Transverse colon (tissue), 4 donors: ENCODE results near the gene RUNX1. TPM values are rescaled to one million over a fixed set of nuclear protein-coding genes. Genes with fewer than 3 reads are reported as not detected.

Experiments used
- DNase-seq: peaks from one replicate; pipeline ENCODE4 v3.0.0-alpha.2; 2019
- H3K27ac ChIP-seq, 4 donors: fragments of 200-600 bp; sonication (generic); 2 replicates each; pipeline ENCODE4 v1.5.1; 2016 to 2018; ENCODE audit warnings: inconsistent platforms in 4 of 4
- H3K27me3 ChIP-seq: fragments of 200-600 bp; sonication (generic); 2 replicates; pipeline ENCODE4 v1.5.1; 2017; ENCODE audit warnings: inconsistent platforms
- H3K36me3 ChIP-seq, 4 donors: fragments of 200-600 bp; sonication (generic); 2 replicates each; pipeline ENCODE4 v1.5.1; 2017 to 2019; ENCODE audit warnings: inconsistent platforms in 4 of 4
- H3K4me1 ChIP-seq, 4 donors: fragments of 200-600 bp; sonication (generic); 2 replicates each; pipeline ENCODE4 v1.5.1; 2017 to 2020; ENCODE audit warnings: inconsistent platforms in 4 of 4
- H3K4me3 ChIP-seq, 4 donors: fragments of 200-600 bp; sonication (generic); 1 replicate in 1 of 4; 2 replicates in 3 of 4; pipeline versions ENCODE4 v1.5.1 to v1.6.1; 2017 to 2019; ENCODE audit warnings: inconsistent platforms in 4 of 4
- H3K9me3 ChIP-seq, 2 donors: fragments of 200-600 bp; sonication (generic); 2 replicates each; pipeline ENCODE4 v1.5.1; 2017 to 2019; ENCODE audit warnings: inconsistent platforms in 2 of 2
- EP300 ChIP-seq: sonication (generic); formaldehyde crosslinking; IDR thresholded peaks from one replicate; pipeline ENCODE4 v1.6.1; 2017; ENCODE audit warnings: antibody characterized with exemption, low read depth
- POLR2A ChIP-seq: fragments of 450-650 bp; IDR thresholded peaks from one replicate; pipeline ENCODE4 v1.6.1; 2016; ENCODE audit warnings: antibody characterized with exemption, mild to moderate bottlenecking, moderate library complexity
- POLR2AphosphoS5 ChIP-seq, 3 donors: sonication (generic); formaldehyde crosslinking; IDR thresholded peaks; one replicate each; pipeline ENCODE4 v1.6.1; 2016; ENCODE audit warnings: antibody characterized with exemption in 3 of 3
- WGBS, 2 donors: methylation state at CpG; one replicate each; pipeline ENCODE4 v1.1.5; 2018; ENCODE audit warnings: low coverage in 1 of 2; 5-methylcytosine and 5-hydroxymethylcytosine counted together
- in situ Hi-C, 4 donors: fragments of 200-750 bp; cut with MboI; loops; one replicate each; pipeline versions ENCODE4 v1.15.0 to v1.15.1; 2017; ENCODE audit warnings: low sequenced_read_pairs in 3 of 4, low pct_ligation_motif_present in 1 of 4, low pct_unique_long_range_greater_than_20kb in 1 of 4
- intact Hi-C: fragments of 100-400 bp; cut with DNase I; formaldehyde crosslinking; loops from one replicate; pipeline ENCODE4 v1.15.1; 2023; ENCODE audit warnings: low total_unique reads
- total RNA-seq, 4 donors: library from RNA; depleted of rRNA; stranded (reverse); fragments of >200 nt; gene quantifications; one replicate each; pipeline ENCODE4 v1.1.0, GENCODE V29; 2016
- TF ChIP-seq, protein P1 (sequence below), 5 experiments: fragments of 200-600 bp in 3 of 5; fragments of 450-650 bp in 2 of 5; sonication (generic) in 3 of 5; IDR thresholded peaks; 1 replicate in 2 of 5; 2 replicates in 3 of 5; pipeline ENCODE4 v1.5.1; 2016 to 2017; ENCODE audit warnings: antibody characterized with exemption in 5 of 5, inconsistent platforms in 3 of 5, mild to moderate bottlenecking in 2 of 5, moderate library complexity in 1 of 5

RUNX1 gene
- total RNA-seq, 4 donors from 2014 or later, result 8.3 to 60.1 (median 34.7) TPM

DNA sequence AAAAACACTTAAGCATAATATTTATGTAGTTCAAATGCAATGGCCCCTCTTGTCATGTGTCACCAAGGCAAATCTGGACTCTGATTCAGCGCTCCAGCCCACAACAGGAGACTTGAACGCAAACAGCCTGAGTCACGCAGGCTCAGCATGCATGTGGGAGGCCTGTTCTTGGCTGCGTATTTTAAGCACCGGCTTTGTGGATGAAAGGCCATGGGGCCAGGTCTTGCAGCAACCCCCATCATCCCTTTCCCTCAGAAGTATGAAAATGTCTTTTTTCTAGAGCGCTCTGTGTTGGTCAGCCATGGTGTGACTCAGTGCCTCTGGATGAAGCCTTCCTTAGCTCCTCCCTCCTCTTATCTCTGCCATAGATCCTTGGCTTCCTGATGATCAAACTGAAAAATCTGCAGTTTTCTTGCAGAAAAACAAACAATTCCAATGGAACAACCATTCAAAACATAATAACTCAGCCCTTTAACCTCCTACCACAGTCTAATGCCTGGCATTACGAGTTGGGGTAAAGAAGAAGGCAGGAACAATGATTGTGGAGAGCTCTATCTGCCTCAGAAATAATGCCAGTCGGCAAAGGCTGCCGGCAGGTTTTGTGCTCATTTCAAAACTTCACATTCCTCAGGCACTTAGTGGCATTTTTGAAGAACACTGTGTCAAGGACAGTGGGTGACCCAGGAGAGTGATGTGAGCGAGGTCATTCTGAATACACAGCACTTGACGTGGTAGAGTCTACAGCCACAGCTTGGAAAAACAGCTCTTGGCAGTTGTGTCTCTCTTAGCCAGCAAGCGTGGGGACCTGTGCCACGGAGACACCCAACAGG lies 212.8 kb downstream of the RUNX1 start:
- Histone ChIP-seq H3K4me3 (no peak overlapping the region), H3K9me3 (no peaks in the 10 kb centered on the region), H3K27me3 (no peaks in the 10 kb centered on the region), H3K4me1 (peaks cover 0 to 7% (median 0%) of the 10 kb centered on the region in 4 donors), H3K27ac (peak overlapping the region; percentile 10 to 56 (median 44)), H3K36me3 (peaks cover 0 to 9% (median 0%) of the 10 kb centered on the region in 4 donors)
- intact Hi-C loops (no loop called here), in situ Hi-C loops (no loop called here)
- no peak for TF ChIP-seq POLR2A
- TF ChIP-seq, protein P1, sequence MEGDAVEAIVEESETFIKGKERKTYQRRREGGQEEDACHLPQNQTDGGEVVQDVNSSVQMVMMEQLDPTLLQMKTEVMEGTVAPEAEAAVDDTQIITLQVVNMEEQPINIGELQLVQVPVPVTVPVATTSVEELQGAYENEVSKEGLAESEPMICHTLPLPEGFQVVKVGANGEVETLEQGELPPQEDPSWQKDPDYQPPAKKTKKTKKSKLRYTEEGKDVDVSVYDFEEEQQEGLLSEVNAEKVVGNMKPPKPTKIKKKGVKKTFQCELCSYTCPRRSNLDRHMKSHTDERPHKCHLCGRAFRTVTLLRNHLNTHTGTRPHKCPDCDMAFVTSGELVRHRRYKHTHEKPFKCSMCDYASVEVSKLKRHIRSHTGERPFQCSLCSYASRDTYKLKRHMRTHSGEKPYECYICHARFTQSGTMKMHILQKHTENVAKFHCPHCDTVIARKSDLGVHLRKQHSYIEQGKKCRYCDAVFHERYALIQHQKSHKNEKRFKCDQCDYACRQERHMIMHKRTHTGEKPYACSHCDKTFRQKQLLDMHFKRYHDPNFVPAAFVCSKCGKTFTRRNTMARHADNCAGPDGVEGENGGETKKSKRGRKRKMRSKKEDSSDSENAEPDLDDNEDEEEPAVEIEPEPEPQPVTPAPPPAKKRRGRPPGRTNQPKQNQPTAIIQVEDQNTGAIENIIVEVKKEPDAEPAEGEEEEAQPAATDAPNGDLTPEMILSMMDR (IDR thresholded peaks at IDR 0.05), result no peak
- no peak for TF ChIP-seq EP300
- TF ChIP-seq POLR2AphosphoS5 (IDR thresholded peaks at IDR 0.05), result peak in 1 of 3 donors; percentile 19
- WGBS, 2 donors, result 84 to 86% methylated on average over 7 to 13 of the region's 13 CpGs
- peak; percentile 46 for DNase-seq

DNA sequence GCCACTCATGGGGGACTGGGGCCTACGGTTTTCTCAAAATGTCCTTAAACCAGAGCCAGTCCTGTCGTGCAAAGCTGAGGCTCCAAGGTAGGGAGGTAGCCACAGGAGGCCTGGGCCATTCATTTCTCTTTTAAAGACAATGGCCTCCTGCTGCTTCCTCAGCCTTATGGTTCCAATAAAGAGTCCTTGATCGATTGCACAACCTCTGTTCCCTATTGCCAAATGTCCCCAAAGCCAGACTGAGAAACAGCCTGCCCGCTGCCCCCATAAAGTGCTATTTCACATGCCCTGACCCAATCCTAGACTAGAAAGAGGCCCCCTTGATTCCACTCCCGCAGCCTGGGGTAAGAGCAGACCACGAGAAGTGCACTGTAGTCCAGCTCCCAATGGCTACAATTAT lies 213.6 kb downstream of the RUNX1 start:
- intact Hi-C loops (no loop called here), in situ Hi-C loops (no loop called here)
- no peak overlapping the region for H3K4me3 ChIP-seq
- H3K9me3 ChIP-seq, result no peaks in the 10 kb centered on the region
- no peaks in the 10 kb centered on the region for H3K27me3 ChIP-seq
- 90% methylated on average over 6 of the region's 6 CpGs; no CpG with 5 or more reads in 1 of the 2 donors for WGBS, 2 donors
- peak; percentile 23 for DNase-seq
- TF ChIP-seq EP300 (no peak), POLR2A (no peak), POLR2AphosphoS5 (IDR thresholded peaks at IDR 0.05) (no peak)
- TF ChIP-seq, protein P1 (IDR thresholded peaks at IDR 0.05), result no peak
- H3K36me3 ChIP-seq, result peaks cover 0 to 9% (median 0%) of the 10 kb centered on the region in 4 donors
- H3K27ac ChIP-seq, result peak overlapping the region; percentile 10 to 56 (median 40)
- peaks cover 0 to 7% (median 0%) of the 10 kb centered on the region in 4 donors for H3K4me1 ChIP-seq

DNA sequence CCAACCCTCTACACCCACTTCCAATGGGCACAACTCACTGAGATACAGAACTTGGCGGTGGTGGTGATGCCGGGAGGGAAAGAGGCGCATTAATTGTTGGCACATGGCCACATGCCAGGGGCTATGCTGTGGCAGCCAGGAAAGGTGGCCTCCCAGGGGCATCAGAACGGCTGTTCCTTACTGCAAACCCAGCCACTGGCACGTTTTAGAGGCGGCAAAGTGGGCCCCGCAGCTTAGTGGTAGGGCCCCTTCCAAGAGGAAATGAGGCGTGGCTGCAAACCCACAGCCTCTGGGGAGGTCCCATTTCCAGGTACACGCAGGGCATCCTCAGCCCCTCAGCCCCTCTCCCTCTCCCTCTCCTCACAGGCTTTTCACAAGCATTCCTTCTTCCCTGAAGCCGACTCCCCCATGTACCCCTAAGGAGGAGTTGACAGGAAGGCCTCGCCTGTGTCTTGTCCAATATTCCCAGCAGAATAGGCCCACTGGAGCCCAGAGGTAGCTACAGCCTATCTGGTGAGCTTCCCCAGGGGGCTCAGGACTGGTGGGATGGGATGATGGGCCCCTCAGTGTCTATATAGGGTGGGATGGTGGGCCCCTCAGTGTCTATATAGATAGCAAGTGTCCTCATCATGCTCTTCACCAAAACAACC lies 214.1 kb downstream of the RUNX1 start:
- Histone ChIP-seq H3K27me3 (no peaks in the 10 kb centered on the region), H3K4me1 (peaks cover 0 to 7% (median 0%) of the 10 kb centered on the region in 4 donors), H3K27ac (peak overlapping the region; percentile 10 to 56 (median 40)), H3K4me3 (no peak overlapping the region), H3K9me3 (no peaks in the 10 kb centered on the region), H3K36me3 (peaks cover 0 to 9% (median 0%) of the 10 kb centered on the region in 4 donors)
- WGBS, 2 donors, result 77% methylated on average over 9 of the region's 11 CpGs; no CpG with 5 or more reads in 1 of the 2 donors
- DNase-seq, result no peak
- TF ChIP-seq POLR2AphosphoS5 (IDR thresholded peaks at IDR 0.05) (no peak), POLR2A (no peak), EP300 (no peak)
- TF ChIP-seq, protein P1 (IDR thresholded peaks at IDR 0.05), result no peak
- in situ Hi-C loops, result no loop called here
- intact Hi-C loops, result no loop called here

DNA sequence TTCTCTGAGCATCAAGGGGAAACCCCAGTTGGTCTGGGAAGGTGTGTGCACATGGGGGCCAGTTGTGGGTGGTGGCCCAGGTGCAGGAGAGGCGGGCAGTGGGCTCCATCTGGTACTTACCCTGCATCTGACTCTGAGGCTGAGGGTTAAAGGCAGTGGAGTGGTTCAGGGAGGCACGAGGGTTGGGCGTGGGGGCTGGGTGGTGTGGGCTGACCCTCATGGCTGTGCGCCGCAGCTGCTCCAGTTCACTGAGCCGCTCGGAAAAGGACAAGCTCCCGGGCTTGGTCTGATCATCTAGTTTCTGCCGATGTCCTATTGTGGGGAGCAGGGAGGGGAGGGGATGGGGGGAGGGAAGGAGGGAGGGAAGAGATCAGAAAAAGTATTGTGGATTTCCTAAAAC lies 214.8 kb downstream of the RUNX1 start:
- in situ Hi-C loops (no loop called here), intact Hi-C loops (no loop called here)
- 91% methylated on average over 9 of the region's 9 CpGs; no CpG with 5 or more reads in 1 of the 2 donors for WGBS, 2 donors
- no peaks in the 10 kb centered on the region for H3K9me3 ChIP-seq
- DNase-seq, result no peak
- peaks cover 0 to 9% (median 0%) of the 10 kb centered on the region in 4 donors for H3K36me3 ChIP-seq
- no peak overlapping the region for H3K4me3 ChIP-seq
- peaks cover 0 to 7% (median 0%) of the 10 kb centered on the region in 4 donors for H3K4me1 ChIP-seq
- TF ChIP-seq, protein P1 (IDR thresholded peaks at IDR 0.05), result no peak
- TF ChIP-seq EP300 (no peak), POLR2AphosphoS5 (IDR thresholded peaks at IDR 0.05) (no peak), POLR2A (no peak)
- H3K27me3 ChIP-seq, result no peaks in the 10 kb centered on the region
- no peak overlapping the region for H3K27ac ChIP-seq
